ENCODE data around the gene MORN1. TPM values are rescaled to one million over a fixed set of nuclear protein-coding genes. Genes with fewer than 3 reads are reported as not detected.

The MORN1 gene
- polyA plus RNA-seq, 10 donors, result 4.2 to 9.1 (median 6.2) TPM

- DNase-seq, result no peak
Observed at GRCh38 chr1:2275796-2276536, 115.4 kb downstream of the MORN1 start.

GRCh38 chr1:2274929-2275475 lies 116.4 kb downstream of the MORN1 start:
- no peak for DNase-seq

DNA sequence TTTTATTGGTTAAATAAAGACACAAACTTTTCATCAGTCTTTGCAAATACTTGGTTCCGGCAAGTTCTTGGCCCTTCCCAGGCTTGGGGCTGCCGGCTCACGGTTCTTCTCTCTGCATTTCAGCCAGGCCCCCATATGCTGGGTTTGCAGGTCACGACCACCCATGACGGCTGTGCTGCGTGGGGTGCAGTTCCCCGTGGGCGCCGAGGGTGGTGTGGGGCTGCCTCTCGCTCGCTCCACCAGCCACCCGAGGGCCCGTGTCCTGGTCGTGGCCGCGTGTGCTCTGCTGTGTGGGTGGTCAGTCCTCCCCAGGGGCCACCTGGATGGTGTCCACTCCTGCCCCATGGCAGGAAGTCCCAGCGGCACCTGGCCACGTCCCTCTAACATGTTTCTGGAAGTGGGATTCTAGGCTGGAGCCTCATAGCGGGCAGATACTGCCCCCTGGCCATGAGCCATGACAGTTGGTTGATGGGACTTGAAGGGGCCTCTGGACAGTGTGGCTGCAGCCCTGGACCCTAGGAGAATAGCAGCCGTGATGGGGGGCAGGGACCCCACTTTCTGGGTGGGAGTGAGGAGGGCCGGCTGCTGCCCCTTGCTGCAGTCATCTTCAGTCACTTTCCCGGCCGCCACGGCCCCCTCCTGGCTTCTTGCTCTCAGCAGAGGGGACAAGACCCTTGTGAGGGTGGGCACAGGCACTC lies 117.0 kb downstream of the MORN1 start:
- no peak for DNase-seq

- DNase-seq, result no peak
Observed at GRCh38 chr1:2273401-2274090, 117.8 kb downstream of the MORN1 start.

GRCh38 chr1:2272686-2273400 lies 118.5 kb downstream of the MORN1 start:
- no peak for DNase-seq

DNA sequence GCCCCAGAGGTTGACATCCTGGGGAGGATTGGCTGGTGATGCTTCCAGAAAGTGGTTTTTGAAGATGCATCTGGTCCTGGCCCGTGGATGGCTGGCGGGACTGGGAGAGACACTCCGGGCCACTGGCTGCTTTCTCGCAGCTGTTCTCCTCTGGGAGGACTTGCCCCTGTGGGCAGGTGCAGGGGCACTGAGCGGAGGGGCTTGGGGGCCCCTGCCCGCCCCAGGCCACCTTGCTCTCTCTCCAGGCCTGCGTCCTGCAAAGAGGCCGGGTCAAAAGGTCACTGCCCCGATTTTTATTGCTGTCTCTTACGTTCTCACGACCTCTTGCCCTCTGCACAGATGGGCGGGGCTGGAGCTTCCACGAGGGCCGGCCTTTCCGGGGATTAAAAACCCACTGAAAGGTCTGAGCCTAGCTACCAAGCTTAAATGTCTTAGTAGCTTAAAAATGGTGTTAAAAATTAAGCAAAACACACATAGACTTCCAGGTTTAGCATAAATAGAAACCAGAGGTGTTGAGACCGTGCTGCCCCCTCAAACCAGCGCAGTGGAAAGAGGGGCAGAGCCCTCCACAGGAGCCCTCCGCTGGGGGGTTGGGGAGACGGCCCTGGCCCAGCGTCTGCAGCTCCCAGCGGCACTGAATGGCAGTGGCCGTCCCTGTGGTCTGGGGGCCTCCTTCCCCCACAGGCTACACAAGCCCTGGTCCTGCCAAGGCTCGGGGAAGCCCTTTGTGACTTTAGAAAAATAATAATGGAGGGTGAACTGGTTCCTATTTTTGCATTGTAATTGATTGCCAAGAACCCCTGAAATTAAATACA lies 119.3 kb downstream of the MORN1 start:
- no peak for DNase-seq

Other genes with a start within 250 kb of the MORN1 start
- 10 to 100 TPM; 22.3 to 45.9 (median 30.2) TPM for gene FAAP20, start 196.8 kb downstream of the MORN1 start, polyA plus RNA-seq (ENCODE audit: insufficient read length in 10 of 10)
- 10 to 100 TPM; 47.4 to 74.3 (median 60.5) TPM for gene SKI, start 163.2 kb downstream of the MORN1 start, polyA plus RNA-seq (ENCODE audit: insufficient read length in 10 of 10)
- 10 to 100 TPM; 69.9 to 87.9 (median 80.9) TPM for gene RER1, start 287 bp upstream of the MORN1 start, polyA plus RNA-seq (ENCODE audit: insufficient read length in 10 of 10)
- gene PEX10, start 21.0 kb upstream of the MORN1 start, polyA plus RNA-seq (ENCODE audit: insufficient read length in 10 of 10), result 10 to 100 TPM; 14.4 to 19.9 (median 17.5) TPM
- gene PLCH2, start 84.7 kb upstream of the MORN1 start, polyA plus RNA-seq (ENCODE audit: insufficient read length in 10 of 10), result 1 to 10 TPM in 4 of 10 donors, under 1 TPM in 6; 0.39 to 3.3 (median 0.71) TPM
- gene PANK4, start 135.0 kb upstream of the MORN1 start, polyA plus RNA-seq (ENCODE audit: insufficient read length in 10 of 10), result 10 to 100 TPM; 18.3 to 22.5 (median 21.1) TPM
- 1 to 10 TPM in 1 of 10 donors, under 1 TPM in 9; 0.18 to 1.0 (median 0.55) TPM for gene HES5, start 138.7 kb upstream of the MORN1 start, polyA plus RNA-seq (ENCODE audit: insufficient read length in 10 of 10)
- gene TNFRSF14, start 164.8 kb upstream of the MORN1 start, polyA plus RNA-seq (ENCODE audit: insufficient read length in 10 of 10), result 10 to 100 TPM; 11.5 to 22.6 (median 13.8) TPM
- 10 to 100 TPM; 16.6 to 26.6 (median 20.9) TPM for gene PRXL2B, start 195.2 kb upstream of the MORN1 start, polyA plus RNA-seq (ENCODE audit: insufficient read length in 10 of 10)
- gene MMEL1, start 241.5 kb upstream of the MORN1 start, polyA plus RNA-seq (ENCODE audit: insufficient read length in 10 of 10), result under 1 TPM; 0.13 to 0.81 (median 0.49) TPM

All from muscle of back (tissue), 11 donors.